Natural killer cell (primary cell): ENCODE data around the gene RSRC2. TPM values are rescaled to one million over a fixed set of nuclear protein-coding genes. Genes with fewer than 3 reads are reported as not detected.
"Not testable (repeated sequence)": the region's sequence is repeated elsewhere in the genome, so short reads cannot be mapped to it uniquely, and the experiment has no call there.

Experiments used
- ATAC-seq, 3 donors: fragments of 150-1000 bp in 2 of 3; fragments of 200-7000 bp in 1 of 3; cut with Tn5 transposase; 1 replicate in 1 of 3; 2 replicates in 2 of 3; pipeline ENCODE4 v1.10.0; 2021; ENCODE audit warnings: mild to moderate bottlenecking in 2 of 3, moderate library complexity in 2 of 3
- DNase-seq, 2 donors: peaks; one replicate each; pipeline versions ENCODE4 v3.0.0 to v3.0.0-alpha.2; 2013 to 2021; ENCODE audit warnings: mixed read lengths in 1 of 2
- H3K27ac ChIP-seq: one replicate; pipeline ENCODE4 v1.5.1; 2013; ENCODE audit warnings: mild to moderate bottlenecking, low read length
- H3K27me3 ChIP-seq: one replicate; pipeline ENCODE4 v1.6.1; 2013; ENCODE audit warnings: low read length; ENCODE audit not compliant: control insufficient read depth, insufficient read depth
- H3K36me3 ChIP-seq: one replicate; pipeline ENCODE4 v1.6.1; 2013; ENCODE audit warnings: low read length; ENCODE audit not compliant: control insufficient read depth, insufficient read depth
- H3K4me1 ChIP-seq: one replicate; pipeline ENCODE4 v1.6.1; 2013; ENCODE audit warnings: low read length; ENCODE audit not compliant: control insufficient read depth, insufficient read depth
- H3K4me3 ChIP-seq: one replicate; pipeline ENCODE4 v1.5.1; 2013; ENCODE audit warnings: low read length
- H3K9me3 ChIP-seq: one replicate; pipeline ENCODE4 v1.6.1; 2013; ENCODE audit warnings: low read length; ENCODE audit not compliant: control insufficient read depth, insufficient read depth
- H3K27ac Mint-ChIP-seq, 2 donors: one replicate each; pipeline ENCODE4 v1.8.0; 2022; ENCODE audit warnings: mild to moderate bottlenecking in 2 of 2, mixed read lengths in 2 of 2, moderate library complexity in 1 of 2
- H3K27me3 Mint-ChIP-seq, 2 donors: one replicate each; pipeline ENCODE4 v1.8.0; 2022; ENCODE audit warnings: low read depth in 2 of 2, mixed read lengths in 2 of 2
- H3K36me3 Mint-ChIP-seq: one replicate; pipeline ENCODE4 v1.8.0; 2022; ENCODE audit warnings: mixed read lengths
- H3K4me1 Mint-ChIP-seq, 2 donors: one replicate each; pipeline ENCODE4 v1.8.0; 2022; ENCODE audit warnings: mixed read lengths in 2 of 2
- H3K4me3 Mint-ChIP-seq: one replicate; pipeline ENCODE4 v1.8.0; 2022; ENCODE audit warnings: mild to moderate bottlenecking, moderate library complexity, mixed read lengths
- H3K9me3 Mint-ChIP-seq, 2 donors: one replicate each; pipeline ENCODE4 v1.8.0; 2022; ENCODE audit warnings: mixed read lengths in 2 of 2
- CTCF ChIP-seq: fragments of 200-600 bp; IDR thresholded peaks from one replicate; pipeline ENCODE4 v1.8.0; 2022; ENCODE audit warnings: antibody characterized with exemption
- WGBS: methylation state at CpG from one replicate; pipeline ENCODE4 v1.1.7; 2013; ENCODE audit warnings: missing lambda C conversion rate; ENCODE audit not compliant: insufficient coverage; 5-methylcytosine and 5-hydroxymethylcytosine counted together
- intact Hi-C: fragments of 100-400 bp; cut with micrococcal nuclease; formaldehyde crosslinking; loops from one replicate; pipeline ENCODE4 v1.14.2; 2022
- total RNA-seq, 4 donors: library from RNA; stranded (reverse); fragments of 120-200 nt in 1 of 4; gene quantifications; one replicate each; pipeline versions ENCODE4 v1.2.3 to v1.2.4, GENCODE V29; 2013 to 2022

RSRC2 gene
- total RNA-seq, 3 donors from 2014 or later (not counting 1 experiment from before 2014, with no cell fraction given) = 252 to 310 (median 266) TPM

- Histone ChIP-seq H3K27ac (no peak overlapping the region), H3K9me3 (no peaks in the 10 kb centered on the region), H3K4me1 (no peaks in the 10 kb centered on the region), H3K4me3 (no peak overlapping the region), H3K27me3 (no peaks in the 10 kb centered on the region), H3K36me3 (peaks cover 92% of the 10 kb centered on the region)
- WGBS = 93% methylated on average over 10 of the region's 13 CpGs
- Mint-ChIP-seq H3K4me1 (peaks cover 10 to 25% of the 10 kb centered on the region in 2 donors), H3K9me3 (no peaks in the 10 kb centered on the region), H3K27me3 (no peaks in the 10 kb centered on the region), H3K4me3 (no peak overlapping the region), H3K27ac (peak overlapping the region in 1 of 2 donors; percentile 62), H3K36me3 (peaks cover 42% of the 10 kb centered on the region)
- no peak for TF ChIP-seq CTCF
- intact Hi-C loops = no loop called here
- ATAC-seq (no peak), DNase-seq (no peak)
Measured at GRCh38 chr12:122516544-122517361, 10.0 kb downstream of the RSRC2 start.

- Histone ChIP-seq H3K4me1 (no peaks in the 10 kb centered on the region), H3K27me3 (no peaks in the 10 kb centered on the region), H3K4me3 (no peak overlapping the region), H3K9me3 (no peaks in the 10 kb centered on the region), H3K36me3 (peaks cover 92% of the 10 kb centered on the region), H3K27ac (no peak overlapping the region)
- no peaks in the 10 kb centered on the region for H3K27me3 Mint-ChIP-seq
- peak overlapping the region in 1 of 2 donors; percentile 64 for H3K27ac Mint-ChIP-seq
- intact Hi-C loops = no loop called here
- peaks cover 28% of the 10 kb centered on the region for H3K36me3 Mint-ChIP-seq
- ATAC-seq (no peak), DNase-seq (no peak)
- no peak for TF ChIP-seq CTCF
- H3K4me3 Mint-ChIP-seq = no peak overlapping the region
- WGBS = 92% methylated on average over 2 of the region's 2 CpGs
- peaks cover 0 to 20% of the 10 kb centered on the region in 2 donors for H3K4me1 Mint-ChIP-seq
- H3K9me3 Mint-ChIP-seq = no peaks in the 10 kb centered on the region
Measured at GRCh38 chr12:122515275-122515674, 11.5 kb downstream of the RSRC2 start.

GRCh38 chr12:122513660-122514059 is 13.1 kb downstream of the RSRC2 start:
- H3K36me3 ChIP-seq = peaks cover 93% of the 10 kb centered on the region
- no peak for ATAC-seq
- H3K27ac ChIP-seq = no peak overlapping the region
- peaks cover 22% of the 10 kb centered on the region for H3K36me3 Mint-ChIP-seq
- no peak for DNase-seq
- H3K4me3 Mint-ChIP-seq = no peak overlapping the region
- no peak for TF ChIP-seq CTCF
- H3K27me3 Mint-ChIP-seq = no peaks in the 10 kb centered on the region
- intact Hi-C loops = no loop called here
- WGBS = 100% methylated on average over 4 of the region's 4 CpGs
- no peaks in the 10 kb centered on the region for H3K9me3 Mint-ChIP-seq
- H3K27ac Mint-ChIP-seq = peak overlapping the region in 1 of 2 donors; percentile 63
- no peak overlapping the region for H3K4me3 ChIP-seq
- no peaks in the 10 kb centered on the region for H3K4me1 ChIP-seq
- H3K4me1 Mint-ChIP-seq = peaks cover 0 to 16% of the 10 kb centered on the region in 2 donors
- H3K27me3 ChIP-seq = no peaks in the 10 kb centered on the region
- no peaks in the 10 kb centered on the region for H3K9me3 ChIP-seq

GRCh38 chr12:122513028-122513427 is 13.7 kb downstream of the RSRC2 start:
- Mint-ChIP-seq H3K27ac (peak overlapping the region in 1 of 2 donors; percentile 63), H3K36me3 (peaks cover 21% of the 10 kb centered on the region), H3K4me1 (peaks cover 0 to 13% of the 10 kb centered on the region in 2 donors)
- H3K4me1 ChIP-seq, ATAC-seq, H3K4me3 ChIP-seq, H3K27ac ChIP-seq, H3K9me3 Mint-ChIP-seq, DNase-seq, H3K9me3 ChIP-seq, intact Hi-C loops, H3K27me3 Mint-ChIP-seq, H3K27me3 ChIP-seq, H3K4me3 Mint-ChIP-seq: not testable (repeated sequence)
- peaks cover 95% of the 10 kb centered on the region for H3K36me3 ChIP-seq
- 88% methylated on average over 2 of the region's 3 CpGs for WGBS
